HG03280 (cell line): Measurements from ENCODE around the gene TEKT2.

Experiments
- ATAC-seq: cut with Tn5 transposase; IDR thresholded peaks from one replicate; pipeline ENCODE4 v1.9.1; 2021; ENCODE audit warnings: mild to moderate bottlenecking, moderate library complexity; ENCODE audit not compliant: unreplicated experiment

The TEKT2 gene

DNA sequence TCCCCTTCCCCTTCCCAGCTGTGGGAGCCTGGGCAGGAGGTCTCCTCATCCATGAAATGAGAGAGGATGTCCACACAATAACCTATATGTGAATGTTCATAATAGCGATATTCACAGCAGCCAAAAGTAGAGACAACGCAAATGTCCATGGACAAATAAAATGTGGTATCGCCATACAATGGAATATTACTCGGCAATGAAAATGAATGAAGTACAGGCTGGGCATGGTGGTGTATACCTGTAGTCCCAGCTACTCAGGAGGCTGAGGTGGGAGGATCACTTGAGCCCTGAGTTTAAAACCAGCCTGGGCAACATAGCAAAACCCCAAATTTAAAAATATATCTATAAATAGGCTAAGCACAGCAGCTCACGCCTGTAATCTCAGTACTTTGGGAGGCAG, 17.7 kb downstream of the TEKT2 start:
- ATAC-seq: no peak

- ATAC-seq: no peak
These were observed 22.4 kb downstream of the TEKT2 start for GRCh38 chr1:36106269-36106668.

DNA sequence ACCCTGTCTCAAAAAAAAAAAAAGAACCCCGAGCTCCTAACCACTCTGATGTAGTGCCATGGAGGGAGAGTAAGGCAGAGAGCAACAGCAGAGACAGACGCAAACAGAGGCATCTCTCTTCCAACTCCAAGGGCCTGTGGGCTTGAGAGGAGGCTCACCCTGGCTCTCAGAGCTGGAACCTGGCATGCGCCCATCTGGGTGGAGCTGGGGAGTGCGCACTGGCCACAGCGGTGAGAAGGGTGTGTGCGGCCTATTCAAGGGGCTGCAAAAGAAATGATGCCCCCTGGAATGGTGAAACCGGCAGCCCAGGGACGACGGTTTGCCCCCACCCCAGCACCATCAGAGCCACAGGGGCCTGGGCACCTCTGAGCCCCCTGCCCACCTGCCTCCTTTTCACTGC, 23.5 kb downstream of the TEKT2 start:
- no peak for ATAC-seq

DNA sequence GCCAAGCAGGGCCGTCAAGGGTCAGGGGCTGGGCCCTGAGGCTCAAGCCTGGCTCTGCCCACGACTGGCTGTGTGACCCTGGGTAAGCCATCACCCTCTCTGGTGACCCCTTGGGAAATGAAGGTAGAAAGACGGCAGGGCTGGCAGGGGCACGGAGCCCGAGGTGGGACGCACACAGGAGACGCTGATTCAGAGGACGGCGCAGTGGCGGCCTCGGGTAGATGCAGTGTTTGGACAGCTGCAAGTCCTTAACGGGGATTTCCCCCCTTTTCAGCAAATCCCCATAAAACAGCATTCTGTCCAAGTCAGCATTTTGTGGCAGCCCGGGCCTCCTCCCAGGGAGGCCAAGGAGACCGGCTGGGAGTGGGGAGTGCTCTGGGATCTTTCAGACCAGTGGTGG, 24.4 kb downstream of the TEKT2 start:
- ATAC-seq: no peak

DNA sequence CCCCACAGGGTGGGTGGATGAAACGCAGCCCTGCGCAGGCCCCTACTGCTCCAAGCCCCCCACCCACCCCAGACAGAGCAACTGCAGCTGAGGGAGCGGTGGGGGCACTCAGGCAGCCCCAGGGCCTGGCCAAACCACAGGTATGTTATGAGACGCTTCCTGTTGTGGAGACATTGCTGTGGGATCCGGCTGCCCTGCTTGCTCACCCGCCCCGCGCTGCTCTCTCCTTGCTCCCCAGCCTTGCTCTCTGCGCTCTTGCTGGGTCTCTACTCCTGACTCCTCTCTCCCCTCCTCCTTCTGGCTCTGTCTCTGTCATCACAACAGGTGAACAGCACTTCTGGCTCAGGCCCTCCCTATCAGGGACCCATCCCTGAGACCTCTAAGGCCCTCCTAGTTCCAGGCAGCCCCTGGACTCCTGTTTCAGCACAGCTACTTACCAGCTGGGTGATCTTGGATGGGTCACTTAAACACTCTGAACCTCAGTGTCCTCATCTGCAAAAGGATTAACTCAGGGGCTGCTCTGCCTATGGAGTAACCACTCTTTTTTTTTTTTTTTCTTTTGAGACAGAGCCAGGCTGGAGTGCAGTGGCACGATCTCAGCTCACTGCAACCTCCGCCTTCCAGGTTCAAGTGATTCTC, 25.3 kb downstream of the TEKT2 start:
- no peak for ATAC-seq

- ATAC-seq: no peak
These were observed 27.3 kb downstream of the TEKT2 start for GRCh38 chr1:36111151-36111550.

- ATAC-seq: no peak
These were observed 28.9 kb downstream of the TEKT2 start for GRCh38 chr1:36112823-36113222.

DNA sequence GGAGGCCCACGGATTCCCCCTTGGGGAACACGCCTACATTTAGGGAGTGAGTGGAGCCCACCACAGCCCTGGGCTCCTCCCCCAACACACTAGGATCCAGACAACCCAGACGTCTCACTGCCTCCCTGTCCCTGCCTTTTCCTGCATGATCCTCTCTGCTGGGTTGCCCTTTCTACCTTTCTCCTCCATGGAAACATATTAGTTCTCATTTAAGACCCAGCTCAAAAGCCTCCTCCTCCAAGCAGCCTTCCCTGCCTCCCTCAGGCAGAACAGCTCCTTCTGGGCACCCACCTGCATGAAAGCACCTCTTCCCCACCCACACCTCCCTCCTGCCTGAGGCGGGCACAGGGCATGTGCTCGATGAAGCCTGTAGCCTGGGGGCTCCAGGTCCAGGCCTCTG, 30.5 kb downstream of the TEKT2 start:
- no peak for ATAC-seq

DNA sequence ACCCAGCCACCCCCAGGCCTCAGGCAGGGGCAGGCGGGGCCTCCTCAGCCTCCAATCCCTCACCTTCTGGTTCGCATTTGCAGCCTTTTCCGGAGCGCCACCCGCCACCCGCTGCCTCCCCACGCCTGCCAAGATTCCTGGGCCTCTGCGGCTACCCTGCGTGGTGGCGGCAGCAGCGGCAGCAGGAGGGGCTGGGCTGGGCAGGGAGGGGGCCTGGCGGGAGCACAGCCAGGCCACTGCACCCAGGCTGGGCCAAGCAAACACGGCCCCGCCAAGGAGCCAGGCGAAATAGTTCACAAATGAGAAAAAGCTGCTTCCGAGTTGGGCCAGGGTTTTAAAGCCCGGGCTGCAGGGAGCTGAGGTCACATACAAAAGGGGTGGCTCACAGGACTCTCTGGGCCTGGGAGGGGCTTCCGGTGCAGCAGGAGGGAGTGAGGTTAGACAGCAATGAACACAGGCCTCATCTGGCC, 31.3 kb downstream of the TEKT2 start:
- ATAC-seq: no peak

DNA sequence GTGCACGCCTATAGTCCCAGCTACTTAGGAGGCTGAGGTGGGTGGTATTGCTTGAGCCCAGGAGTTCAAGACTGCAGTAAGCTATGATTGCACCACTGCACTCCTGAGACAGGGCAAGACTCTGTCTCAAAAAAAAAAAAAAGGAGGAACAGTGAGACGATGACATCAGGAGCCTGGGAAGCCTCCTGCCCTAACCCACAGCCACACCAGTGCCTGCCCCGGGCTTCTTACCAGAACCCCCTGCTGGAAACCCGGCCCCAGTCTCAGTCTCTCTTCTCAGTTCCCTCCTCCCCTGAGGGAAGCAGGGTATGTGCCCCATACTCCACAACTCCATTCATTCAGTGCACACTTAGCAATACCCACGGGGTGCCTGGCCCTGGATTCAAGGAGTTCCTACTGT, 32.0 kb downstream of the TEKT2 start:
- no peak for ATAC-seq

DNA sequence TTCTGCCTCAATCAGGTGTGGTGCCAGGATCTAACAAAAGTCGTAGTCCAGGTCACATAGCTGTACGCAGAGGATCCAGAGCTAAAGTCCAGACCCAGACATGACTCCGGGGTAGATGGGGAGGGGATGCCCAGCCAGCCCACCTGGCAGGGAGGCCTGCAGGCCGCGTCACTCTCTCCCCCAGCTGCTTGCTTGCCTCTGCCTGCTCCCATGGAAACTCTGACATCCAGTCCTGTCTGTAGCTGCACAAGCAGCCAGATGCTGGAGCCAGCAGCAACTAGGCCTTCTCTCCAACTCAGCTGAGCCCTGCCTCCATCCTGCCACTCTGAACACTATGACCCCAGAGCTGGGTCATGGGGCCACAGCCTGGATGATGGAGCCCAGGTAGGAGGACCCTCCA, 33.0 kb downstream of the TEKT2 start:
- ATAC-seq: no peak

- no peak for ATAC-seq
These were observed 34.7 kb downstream of the TEKT2 start for GRCh38 chr1:36118447-36119204.

DNA sequence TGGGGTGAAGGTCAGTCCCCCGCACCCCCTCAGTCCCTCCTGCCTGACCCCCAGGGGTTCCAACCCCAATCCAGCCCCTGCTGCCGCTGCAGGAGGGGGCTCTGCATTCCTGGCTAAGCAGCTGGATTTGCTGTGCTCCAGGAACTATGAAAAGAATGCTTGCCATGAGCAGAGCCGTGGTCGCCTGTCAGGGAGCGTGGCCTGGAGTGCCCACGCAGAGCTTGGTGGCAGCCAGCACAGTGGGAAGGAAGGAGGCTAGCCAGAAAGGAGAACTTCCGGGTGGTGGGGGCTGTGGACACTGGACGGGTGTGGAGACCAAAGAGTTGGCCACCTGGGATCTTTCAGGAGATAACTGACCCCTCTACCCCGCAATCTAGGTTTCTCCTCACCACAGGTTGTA, 35.6 kb downstream of the TEKT2 start:
- no peak for ATAC-seq

- ATAC-seq: no peak
These were observed 38.5 kb downstream of the TEKT2 start for GRCh38 chr1:36122062-36123030.

- no peak for ATAC-seq
These were observed 39.5 kb downstream of the TEKT2 start for GRCh38 chr1:36123356-36123755.

DNA sequence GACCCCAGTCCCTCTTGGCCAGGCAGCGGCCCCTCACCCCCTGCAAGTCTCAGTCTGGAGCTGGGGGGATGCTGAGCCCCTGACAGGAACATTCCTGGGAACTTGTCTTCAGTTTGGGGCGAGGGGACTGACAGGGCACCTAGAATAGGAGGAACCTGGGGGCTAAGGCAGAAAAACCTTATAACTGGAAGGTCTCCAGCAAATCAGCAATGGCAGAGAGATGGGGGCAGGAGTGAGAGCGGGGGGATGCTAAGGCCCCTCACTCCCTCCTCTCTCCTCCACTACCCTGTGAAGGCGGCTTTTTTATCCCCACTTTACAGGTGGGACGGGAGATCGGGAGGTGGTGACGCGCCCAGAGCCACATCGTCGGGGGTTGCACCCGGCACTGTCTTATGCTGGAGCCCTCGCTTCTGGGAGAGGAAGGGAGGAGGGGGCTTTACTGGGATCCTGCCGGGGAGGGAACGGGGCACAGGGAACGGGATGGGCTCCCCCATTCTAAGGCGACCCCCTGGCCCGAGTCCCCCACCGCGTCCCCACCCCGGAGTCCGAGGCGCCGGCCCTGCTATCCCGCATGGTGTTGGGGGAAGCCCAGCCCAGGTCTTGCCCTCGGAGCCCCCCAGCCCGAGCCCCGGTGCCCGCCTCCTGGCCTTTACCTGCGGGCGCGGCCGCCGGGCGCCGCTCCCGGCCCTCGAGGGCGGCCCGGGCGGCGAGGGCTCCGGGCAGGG, 40.7 kb downstream of the TEKT2 start:
- no peak for ATAC-seq

DNA sequence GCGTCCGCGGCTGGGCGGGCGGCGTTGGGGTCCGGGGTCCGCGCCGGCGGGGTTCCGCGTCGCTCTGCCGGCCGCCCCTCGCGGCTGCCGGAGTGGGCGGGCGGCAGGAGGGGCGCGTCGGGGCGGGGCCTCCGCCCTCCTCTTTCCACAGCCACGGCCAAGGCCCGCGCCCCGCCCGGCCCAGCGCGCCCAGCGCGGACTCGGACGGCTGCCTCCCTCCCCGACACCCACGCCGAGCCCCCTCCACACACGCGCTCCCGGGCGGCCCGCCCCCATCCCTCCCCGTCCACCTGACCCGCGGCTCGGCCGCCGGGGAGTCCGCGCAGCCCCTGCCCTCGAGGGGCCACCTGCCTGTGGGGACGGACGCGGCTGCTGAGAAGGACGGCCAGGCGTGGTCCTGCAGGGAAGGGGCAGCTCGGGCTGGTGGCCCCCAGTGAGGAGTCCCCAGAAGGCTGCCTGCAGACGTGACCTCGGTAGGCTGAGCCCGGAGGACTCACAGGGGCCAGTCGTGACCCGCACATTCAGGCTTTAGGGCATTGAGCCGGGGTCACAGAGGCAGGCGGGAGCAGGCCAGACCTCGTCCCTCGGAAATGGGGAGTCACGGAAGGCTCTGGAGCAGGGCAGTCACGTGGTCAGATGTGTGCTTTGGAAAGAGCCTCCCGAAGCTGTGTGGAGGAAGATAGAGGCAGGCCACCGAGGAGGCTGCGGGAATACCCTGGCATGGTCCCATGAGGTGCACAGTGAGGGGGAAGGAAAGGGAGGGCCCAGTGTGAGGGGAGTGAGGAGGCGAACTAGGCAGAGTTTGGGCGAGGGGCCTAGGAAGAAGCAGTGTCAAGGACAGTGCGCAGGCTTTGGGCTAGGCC, 41.5 kb downstream of the TEKT2 start, which contains the start of gene COL8A2:
COL8A2 (minus strand) TSS at position 94 of the 863 bp plus-strand sequence. CDS start 24,980 bp downstream, outside the sequence.
- no peak for ATAC-seq

DNA sequence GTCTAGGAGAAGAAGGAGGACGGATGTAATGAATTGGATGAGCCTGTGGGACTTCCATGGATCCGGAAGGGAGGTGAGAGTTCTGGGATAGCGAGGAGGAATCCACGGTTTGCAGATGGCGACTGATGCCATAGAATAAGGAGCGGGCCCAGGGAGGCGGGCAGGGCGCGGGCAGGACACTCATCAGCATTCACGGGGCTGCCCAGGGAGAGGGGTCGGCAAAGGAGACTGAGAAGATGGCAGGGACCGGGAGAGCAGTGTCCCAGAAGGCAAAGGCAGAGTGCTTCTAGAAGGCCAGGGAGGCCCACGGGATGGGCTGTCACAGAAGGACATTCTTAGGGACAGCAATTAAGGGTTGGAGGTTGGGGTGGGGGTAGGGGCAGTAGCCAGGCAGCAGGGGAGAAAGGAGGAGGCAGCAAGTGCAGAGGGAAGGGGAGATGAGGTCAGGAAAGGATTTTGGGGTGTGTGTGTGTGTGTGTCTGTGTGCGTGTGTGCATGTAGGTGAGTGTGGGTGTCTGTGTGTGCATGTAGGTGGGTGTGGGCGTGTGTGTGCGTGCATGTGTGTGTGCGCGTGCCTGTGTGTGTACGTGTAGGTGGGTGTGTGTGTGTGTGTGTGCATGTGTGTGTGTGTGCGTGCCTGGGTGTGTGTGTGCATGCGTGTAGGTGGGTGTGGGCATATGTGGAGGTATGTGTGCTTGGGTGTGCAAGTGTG, 42.3 kb downstream of the TEKT2 start:
- ATAC-seq: no peak
